Peyer's patch (tissue), 4 donors: Measurements from ENCODE around the gene GRM3. TPM values are rescaled to one million over a fixed set of nuclear protein-coding genes. Genes with fewer than 3 reads are reported as not detected.
"Not testable (repeated sequence)": the region's sequence is repeated elsewhere in the genome, so short reads cannot be mapped to it uniquely, and the experiment has no call there.

ENCODE experiments used
- DNase-seq, 3 donors: peaks; one replicate each; pipeline ENCODE4 v3.0.0-alpha.2; 2017 to 2019
- H3K27ac ChIP-seq, 4 donors: fragments of 200-600 bp; sonication (generic); one replicate each; pipeline ENCODE4 v1.5.1; 2016 to 2019
- H3K27me3 ChIP-seq, 2 donors: fragments of 200-600 bp; sonication (generic); one replicate each; pipeline ENCODE4 v1.5.1; 2019
- H3K36me3 ChIP-seq, 3 donors: fragments of 200-600 bp; sonication (generic); one replicate each; pipeline ENCODE4 v1.5.1; 2016 to 2019
- H3K4me1 ChIP-seq, 4 donors: fragments of 200-600 bp; sonication (generic); one replicate each; pipeline ENCODE4 v1.5.1; 2016 to 2019
- H3K4me3 ChIP-seq, 4 donors: fragments of 200-600 bp; sonication (generic); 1 replicate in 3 of 4; 2 replicates in 1 of 4; pipeline ENCODE4 v1.5.1; 2016 to 2019; ENCODE audit warnings: mild to moderate bottlenecking in 1 of 4
- H3K9me3 ChIP-seq, 4 donors: fragments of 200-600 bp; sonication (generic); one replicate each; pipeline ENCODE4 v1.5.1; 2016 to 2019; ENCODE audit warnings: mild to moderate bottlenecking in 1 of 4
- POLR2A ChIP-seq, 2 donors: fragments of 450-650 bp; IDR thresholded peaks; one replicate each; pipeline ENCODE4 v1.5.1; 2017; ENCODE audit warnings: antibody characterized with exemption in 2 of 2, mild to moderate bottlenecking in 2 of 2, moderate library complexity in 2 of 2
- total RNA-seq, 4 donors: library from RNA; depleted of rRNA; stranded (reverse); fragments of >200 nt; gene quantifications; one replicate each; pipeline ENCODE4 v1.1.0, GENCODE V29; 2016
- TF ChIP-seq, protein P1 (sequence below), 6 experiments: fragments of 450-650 bp in 4 of 6; fragments of 200-600 bp in 2 of 6; sonication (generic) in 1 of 6; IDR thresholded peaks; one replicate each; pipeline ENCODE4 v1.5.1; 2017 to 2019; ENCODE audit warnings: antibody characterized with exemption in 6 of 6, mild to moderate bottlenecking in 3 of 6, moderate library complexity in 1 of 6

GRM3 gene
- total RNA-seq = not detected

DNA sequence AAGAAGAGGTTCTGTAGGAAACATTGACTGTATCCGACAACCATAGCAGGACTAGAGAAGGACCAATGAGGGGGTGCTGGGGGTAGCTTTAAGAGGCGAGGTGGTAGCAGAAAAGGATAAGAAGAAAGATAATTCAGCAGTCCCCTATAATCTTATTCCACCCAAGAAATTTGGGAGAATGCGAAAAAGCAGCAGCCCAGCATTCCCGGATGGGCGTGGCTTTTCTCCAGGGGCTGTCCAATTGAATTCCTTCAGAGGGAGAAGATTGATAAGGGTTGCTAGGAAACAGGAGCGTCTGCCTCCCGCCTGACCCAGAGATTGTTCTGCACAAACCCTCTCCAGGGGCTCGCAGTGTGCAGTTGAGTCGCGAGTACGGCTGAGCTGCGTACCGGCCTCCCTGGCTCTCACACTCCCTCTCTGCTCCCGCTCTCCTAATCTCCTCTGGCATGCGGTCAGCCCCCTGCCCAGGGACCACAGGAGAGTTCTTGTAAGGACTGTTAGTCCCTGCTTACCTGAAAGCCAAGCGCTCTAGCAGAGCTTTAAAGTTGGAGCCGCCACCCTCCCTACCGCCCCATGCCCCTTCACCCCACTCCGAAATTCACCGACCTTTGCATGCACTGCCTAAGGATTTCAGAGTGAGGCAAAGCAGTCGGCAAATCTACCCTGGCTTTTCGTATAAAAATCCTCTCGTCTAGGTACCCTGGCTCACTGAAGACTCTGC, at the start of gene GRM3:
GRM3 (plus strand) TSS at position 349 of the 721 bp plus-strand sequence. CDS start 121,237 bp downstream, outside the sequence.
- H3K36me3 ChIP-seq = no peaks in the 10 kb centered on the region
- H3K4me1 ChIP-seq = no peaks in the 10 kb centered on the region
- DNase-seq = no peak
- H3K4me3 ChIP-seq = peak within 1 kb of the TSS in 1 of 4 donors; percentile 7
- H3K27ac ChIP-seq = no peak within 1 kb of the TSS
- TF ChIP-seq, protein P1, sequence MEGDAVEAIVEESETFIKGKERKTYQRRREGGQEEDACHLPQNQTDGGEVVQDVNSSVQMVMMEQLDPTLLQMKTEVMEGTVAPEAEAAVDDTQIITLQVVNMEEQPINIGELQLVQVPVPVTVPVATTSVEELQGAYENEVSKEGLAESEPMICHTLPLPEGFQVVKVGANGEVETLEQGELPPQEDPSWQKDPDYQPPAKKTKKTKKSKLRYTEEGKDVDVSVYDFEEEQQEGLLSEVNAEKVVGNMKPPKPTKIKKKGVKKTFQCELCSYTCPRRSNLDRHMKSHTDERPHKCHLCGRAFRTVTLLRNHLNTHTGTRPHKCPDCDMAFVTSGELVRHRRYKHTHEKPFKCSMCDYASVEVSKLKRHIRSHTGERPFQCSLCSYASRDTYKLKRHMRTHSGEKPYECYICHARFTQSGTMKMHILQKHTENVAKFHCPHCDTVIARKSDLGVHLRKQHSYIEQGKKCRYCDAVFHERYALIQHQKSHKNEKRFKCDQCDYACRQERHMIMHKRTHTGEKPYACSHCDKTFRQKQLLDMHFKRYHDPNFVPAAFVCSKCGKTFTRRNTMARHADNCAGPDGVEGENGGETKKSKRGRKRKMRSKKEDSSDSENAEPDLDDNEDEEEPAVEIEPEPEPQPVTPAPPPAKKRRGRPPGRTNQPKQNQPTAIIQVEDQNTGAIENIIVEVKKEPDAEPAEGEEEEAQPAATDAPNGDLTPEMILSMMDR (IDR thresholded peaks at IDR 0.05) = no peak
- TF ChIP-seq POLR2A (IDR thresholded peaks at IDR 0.05) = no peak
- no peaks in the 10 kb centered on the region for H3K9me3 ChIP-seq
- no peaks in the 10 kb centered on the region for H3K27me3 ChIP-seq

DNA sequence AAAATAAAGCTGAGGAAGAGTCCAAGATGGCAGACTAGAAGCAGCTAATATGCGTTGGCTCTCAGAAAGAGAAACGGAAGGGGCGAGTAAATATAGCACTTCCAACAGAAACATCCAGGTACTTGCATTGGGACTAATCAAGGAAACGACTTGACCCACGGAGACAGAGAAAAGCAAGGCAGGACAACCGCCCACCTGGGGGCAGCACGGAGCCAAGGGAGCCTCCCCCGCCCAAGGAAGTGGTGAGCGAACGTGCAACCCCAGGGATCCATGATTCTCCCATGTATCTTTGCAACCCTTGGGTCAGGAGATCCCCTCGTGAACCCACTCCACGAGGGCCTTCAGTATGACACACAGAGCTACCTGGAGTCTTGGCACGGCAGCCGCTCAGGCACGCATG, 45.4 kb upstream of the GRM3 start:
- Histone ChIP-seq H3K27ac (no peak overlapping the region), H3K36me3 (no peaks in the 10 kb centered on the region), H3K4me1 (no peaks in the 10 kb centered on the region), H3K4me3 (no peak overlapping the region), H3K27me3 (no peaks in the 10 kb centered on the region), H3K9me3 (no peaks in the 10 kb centered on the region)
- TF ChIP-seq, protein P1 (IDR thresholded peaks at IDR 0.05) = no peak
- TF ChIP-seq POLR2A (IDR thresholded peaks at IDR 0.05) = no peak
- no peak for DNase-seq

DNA sequence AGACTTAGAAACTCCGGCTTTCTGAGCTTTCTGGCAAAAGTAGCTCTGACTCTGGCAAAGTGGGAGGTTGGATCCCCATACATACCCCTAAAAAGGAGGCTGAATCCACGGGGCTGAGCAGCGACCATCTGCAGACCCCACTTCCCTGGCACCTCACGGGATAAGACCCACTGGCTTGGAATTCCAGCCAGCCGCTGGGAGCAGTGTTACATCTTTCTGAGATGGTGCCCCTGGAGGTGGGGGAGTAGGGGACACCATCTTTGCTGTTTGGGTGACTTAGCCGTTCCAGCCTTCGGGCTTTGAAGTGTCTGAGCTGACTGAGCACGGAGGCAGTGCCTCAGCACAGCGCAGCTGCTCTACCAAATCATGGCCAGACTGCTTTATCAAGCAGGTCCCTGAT, 45.0 kb upstream of the GRM3 start:
- Histone ChIP-seq H3K36me3 (no peaks in the 10 kb centered on the region), H3K27me3 (no peaks in the 10 kb centered on the region), H3K27ac (no peak overlapping the region), H3K4me3 (no peak overlapping the region), H3K4me1 (no peaks in the 10 kb centered on the region), H3K9me3 (no peaks in the 10 kb centered on the region)
- TF ChIP-seq, protein P1 (IDR thresholded peaks at IDR 0.05) = no peak
- no peak for TF ChIP-seq POLR2A (IDR thresholded peaks at IDR 0.05)
- DNase-seq = no peak

DNA sequence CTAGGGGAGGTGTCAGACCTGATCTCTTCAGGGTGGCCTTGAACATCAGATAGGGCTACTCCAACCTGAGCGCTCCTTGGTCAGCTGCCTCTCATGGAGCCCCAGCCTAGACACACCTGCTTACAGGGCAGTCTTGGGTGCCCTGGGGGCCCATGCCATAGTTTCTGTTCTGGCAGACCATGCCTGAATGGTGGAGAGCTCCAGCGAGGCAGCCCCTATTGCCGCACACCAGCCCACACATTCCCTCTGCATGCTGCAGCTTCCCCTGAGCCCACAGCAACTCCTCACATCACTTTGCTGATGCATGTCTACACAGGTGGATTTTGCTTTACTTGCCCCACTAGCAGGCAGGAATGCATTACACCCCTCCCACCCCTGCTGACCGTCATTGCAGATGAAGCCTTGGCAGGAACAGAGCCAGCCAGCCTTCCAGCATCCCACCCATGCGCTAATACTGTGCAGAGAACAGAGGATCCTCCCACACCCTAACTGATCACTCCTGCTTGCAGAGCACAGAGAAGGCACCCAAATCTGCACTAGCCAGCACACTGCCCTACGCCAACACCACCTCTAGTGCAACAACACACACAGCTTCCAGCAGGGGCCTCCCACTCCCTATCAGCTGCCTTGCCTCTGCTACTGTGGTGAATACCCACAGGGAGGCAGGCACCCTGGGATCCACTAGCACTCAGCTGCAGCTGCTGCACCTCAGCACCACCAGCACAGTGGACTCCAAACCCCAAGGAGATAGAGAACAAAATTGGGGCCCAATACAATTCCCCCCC, 43.0 kb upstream of the GRM3 start:
- Histone ChIP-seq H3K27ac (no peak overlapping the region), H3K4me1 (no peaks in the 10 kb centered on the region), H3K36me3 (no peaks in the 10 kb centered on the region), H3K27me3 (no peaks in the 10 kb centered on the region), H3K9me3 (no peaks in the 10 kb centered on the region), H3K4me3 (no peak overlapping the region)
- DNase-seq = no peak
- TF ChIP-seq POLR2A (IDR thresholded peaks at IDR 0.05) = no peak
- TF ChIP-seq, protein P1 (IDR thresholded peaks at IDR 0.05) = no peak

DNA sequence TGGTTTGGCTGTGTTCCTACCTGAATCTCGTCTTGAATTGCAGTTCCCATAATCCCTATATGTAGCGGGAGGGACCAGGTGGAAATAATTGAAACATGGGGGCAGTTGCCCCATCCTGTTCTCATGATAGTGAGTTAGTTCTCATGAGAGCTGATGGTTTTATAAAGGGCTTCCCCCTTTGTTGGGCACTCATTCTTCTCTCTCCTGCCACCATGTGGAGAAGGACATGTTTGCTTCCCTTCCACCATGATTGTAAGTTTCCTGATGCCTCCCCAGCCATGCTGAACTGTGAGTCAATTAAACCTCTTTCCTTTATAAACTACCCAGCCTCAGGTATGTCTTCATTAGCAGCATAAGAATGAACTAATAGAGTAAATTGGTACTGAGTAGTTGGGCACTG, 28.0 kb upstream of the GRM3 start:
- not testable (repeated sequence) for H3K4me3 ChIP-seq, H3K27ac ChIP-seq, H3K9me3 ChIP-seq, H3K36me3 ChIP-seq, H3K27me3 ChIP-seq, H3K4me1 ChIP-seq, DNase-seq
